GM18517 (cell line): Measurements from ENCODE around the gene DHCR7.
"Not testable (repeated sequence)": the region's sequence is repeated elsewhere in the genome, so short reads cannot be mapped to it uniquely, and the experiment has no call there.

ENCODE experiments used
- ATAC-seq: cut with Tn5 transposase; IDR thresholded peaks from one replicate; pipeline ENCODE4 v1.9.1; 2021; ENCODE audit warnings: mild to moderate bottlenecking, moderate library complexity; ENCODE audit not compliant: unreplicated experiment

Gene DHCR7

DNA sequence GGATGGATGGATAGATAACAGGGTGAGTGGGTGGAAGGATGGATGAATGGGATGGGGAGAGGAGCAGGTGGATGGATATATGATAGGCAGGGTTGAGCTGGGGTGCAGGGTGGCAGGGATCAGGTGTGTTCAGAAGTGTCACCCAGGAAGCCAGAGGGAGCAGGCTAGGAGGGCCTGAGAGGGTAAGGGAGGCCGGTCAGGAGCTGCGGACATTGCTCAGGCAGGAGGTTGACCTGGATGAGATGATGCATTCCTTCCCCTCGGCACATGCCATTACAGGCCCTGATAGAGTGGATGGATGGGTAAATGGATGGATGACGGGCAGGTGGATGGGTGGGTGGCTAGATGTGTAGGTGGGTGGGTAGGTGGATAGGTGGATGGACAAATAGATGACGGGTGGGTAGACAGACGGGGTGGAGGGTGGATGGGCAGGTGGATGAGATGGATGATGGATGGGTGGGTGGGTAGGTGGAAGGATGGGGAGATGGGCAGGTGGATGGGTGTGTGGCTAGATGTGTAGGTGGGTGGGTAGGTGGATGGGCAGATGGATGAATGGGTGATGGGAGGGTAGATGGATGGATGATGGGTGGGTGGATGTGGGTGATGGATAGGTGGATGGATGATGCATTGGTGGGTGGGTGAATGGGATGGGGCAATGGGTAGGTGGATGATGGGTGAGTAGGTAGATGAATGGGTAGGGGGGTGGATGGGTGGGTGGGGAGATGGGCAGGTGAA lies 8.0 kb downstream of the DHCR7 start:
- no peak for ATAC-seq

- no peak for ATAC-seq
These were observed 9.5 kb downstream of the DHCR7 start for GRCh38 chr11:71438650-71439049.

GRCh38 chr11:71437879-71438278 lies 10.3 kb downstream of the DHCR7 start:
- no peak for ATAC-seq

GRCh38 chr11:71437399-71437798 lies 10.8 kb downstream of the DHCR7 start:
- ATAC-seq: no peak

- ATAC-seq: no peak
These were observed 11.3 kb downstream of the DHCR7 start for GRCh38 chr11:71436861-71437260.

DNA sequence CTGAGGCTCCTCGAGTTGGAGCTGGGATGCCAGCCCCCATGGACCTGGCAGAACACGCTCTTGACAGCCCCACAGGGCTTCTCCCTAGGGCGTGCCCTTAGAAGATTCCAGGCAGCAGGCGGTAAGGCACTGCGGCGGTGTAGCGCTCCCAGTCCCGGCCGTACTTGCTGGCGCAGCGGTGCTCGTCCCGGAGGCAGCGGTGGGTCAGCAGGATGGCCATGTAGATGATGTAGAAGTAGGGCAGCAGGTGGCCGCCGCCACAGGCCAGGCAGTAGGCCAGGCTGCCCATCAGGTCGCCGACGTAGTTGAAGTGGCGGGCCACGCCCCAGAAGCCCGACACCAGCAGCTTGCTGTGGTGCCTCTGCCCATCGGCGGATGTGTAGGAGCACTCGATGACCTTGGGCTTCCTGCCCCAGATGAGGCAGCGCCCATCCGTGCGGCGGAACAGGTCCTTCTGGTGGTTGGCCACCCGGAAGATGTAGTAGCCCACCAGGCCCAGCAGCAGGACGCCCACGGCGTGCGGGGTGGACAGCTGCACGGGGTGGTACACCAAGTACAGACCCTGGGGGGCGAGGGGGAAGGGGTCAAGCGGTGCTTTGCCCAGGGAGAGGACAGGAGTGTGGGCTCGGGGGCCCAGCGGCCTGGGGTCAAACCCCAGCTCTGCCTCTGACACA lies 12.8 kb downstream of the DHCR7 start:
- ATAC-seq: no peak

DNA sequence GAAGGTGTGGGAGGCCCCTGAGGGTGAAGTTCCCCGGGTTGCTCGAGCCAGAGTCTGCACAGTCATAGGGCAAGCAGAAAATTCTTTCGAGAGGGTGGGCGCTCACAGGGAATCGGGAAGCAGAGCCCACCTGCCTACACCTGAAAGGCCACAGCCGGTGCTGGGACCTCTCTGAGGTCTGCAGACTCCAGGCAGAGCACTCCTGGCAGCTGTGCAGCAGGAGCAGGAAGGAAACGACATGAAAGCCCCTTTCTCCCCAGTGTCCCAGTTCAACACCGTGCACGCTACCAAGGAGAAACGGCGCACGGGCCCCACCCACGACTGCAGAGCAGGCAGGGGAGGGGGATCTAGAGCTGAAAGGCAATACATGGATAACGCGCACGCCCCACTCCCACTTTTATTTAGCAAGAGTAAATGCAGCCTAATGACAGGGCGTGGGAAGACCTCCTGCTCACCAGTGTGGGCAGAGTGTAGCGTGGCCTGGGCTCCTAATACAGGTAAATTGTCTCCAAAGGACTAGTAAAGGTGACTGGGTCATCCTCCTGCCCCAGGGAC lies 13.5 kb downstream of the DHCR7 start:
- no peak for ATAC-seq

- no peak for ATAC-seq
These were observed 14.3 kb downstream of the DHCR7 start for GRCh38 chr11:71433648-71434450.

DNA sequence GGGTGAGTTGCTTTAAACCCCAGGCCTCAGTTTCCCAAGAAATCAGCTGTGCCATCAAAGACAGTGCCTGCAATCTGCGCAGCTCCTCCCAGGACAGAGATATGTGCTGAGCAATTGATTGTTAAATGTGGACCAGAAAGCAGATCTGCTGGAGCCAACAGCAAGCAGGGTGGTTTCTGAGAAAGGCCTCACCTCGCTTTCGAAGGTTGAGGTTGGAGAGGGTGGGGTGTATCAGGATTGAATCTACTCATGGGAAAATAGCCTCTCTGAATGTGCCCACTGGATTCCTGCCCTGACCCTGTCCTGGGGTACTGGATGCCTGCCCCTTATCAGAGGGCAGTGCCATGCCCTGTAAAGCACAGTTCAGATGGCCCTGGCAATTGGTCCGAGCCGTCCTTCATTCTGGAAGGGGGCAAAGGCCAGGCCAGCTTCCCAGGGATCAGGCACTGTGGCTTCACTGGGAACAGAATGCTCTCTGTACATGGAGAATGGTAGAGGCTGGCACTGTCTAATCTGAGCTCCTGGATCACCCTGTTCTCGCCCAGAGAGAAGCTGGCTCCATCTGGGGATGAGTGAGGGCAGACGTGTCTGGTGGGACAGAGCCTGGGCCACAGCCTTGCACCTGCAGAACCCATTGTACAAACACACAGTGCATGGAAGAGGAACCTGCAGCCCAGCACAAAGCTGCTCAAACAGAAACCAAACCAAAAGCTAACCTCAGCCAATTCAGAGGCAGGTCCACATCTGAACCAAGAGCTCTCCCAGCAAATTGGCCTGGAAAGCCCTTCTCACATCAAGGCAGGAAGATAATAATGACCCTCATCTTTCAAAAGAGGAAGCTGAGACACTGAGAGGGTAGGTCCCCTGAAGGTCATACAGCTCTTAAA lies 15.2 kb downstream of the DHCR7 start:
- ATAC-seq: no peak

DNA sequence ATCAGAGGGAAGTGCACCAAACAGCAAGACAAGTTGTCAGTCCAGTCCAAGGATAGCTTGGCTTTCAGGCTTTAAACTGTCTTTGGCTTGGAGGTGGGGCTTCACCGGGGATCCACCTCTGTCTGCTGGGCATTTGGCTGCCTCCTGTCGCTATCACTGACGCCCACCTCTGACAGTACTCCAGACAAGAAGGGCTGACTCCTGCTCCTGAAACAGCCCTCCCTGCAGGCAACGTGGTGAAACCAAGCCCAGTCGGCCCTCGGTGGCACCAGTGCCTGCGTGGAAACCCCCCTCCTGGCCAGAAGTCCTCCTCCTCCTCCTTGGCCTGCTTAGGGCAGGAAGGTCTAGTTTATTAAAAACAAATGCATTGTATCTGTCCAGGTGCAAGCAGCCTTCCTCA lies 16.9 kb downstream of the DHCR7 start:
- no peak for ATAC-seq

DNA sequence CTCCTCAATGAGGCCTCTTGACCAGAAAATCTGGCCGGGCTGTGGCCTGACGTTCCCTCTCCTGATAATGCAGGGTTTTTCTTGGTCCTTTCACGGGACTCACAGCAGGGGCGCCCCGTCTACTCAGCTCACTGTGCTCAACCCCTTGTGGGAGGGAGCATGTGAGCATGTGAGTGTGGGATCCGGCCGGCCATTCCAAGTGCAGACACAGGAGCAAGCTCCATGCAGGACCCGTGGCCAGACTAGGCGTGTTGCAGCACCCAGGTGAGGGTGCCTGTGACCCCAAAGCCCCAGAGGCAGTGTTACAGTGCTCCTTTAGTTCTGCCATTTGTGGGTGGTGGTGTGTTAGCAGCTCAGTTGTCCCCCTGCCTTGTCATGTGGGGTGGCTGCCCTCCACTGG lies 18.0 kb downstream of the DHCR7 start:
- ATAC-seq: no peak

DNA sequence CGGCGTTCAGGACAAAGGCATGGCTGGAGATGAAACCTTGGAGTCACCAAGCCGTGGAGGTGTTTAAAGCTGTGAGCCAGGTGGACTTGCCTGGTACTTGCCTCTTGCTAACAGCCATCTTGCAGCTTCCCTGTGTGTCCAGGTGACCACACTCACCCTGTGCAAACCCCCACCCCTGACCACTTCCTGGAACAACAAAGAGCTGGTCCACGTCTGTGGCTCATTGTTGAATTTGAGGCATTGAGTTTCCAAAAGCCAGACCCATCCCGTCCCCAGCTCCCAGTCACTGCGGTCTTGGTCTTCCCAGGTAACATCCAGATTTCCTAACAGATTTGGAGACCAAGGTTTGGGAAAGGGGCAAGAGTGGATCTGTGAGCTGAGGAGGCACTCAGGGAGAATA lies 18.5 kb downstream of the DHCR7 start:
- ATAC-seq: no peak

DNA sequence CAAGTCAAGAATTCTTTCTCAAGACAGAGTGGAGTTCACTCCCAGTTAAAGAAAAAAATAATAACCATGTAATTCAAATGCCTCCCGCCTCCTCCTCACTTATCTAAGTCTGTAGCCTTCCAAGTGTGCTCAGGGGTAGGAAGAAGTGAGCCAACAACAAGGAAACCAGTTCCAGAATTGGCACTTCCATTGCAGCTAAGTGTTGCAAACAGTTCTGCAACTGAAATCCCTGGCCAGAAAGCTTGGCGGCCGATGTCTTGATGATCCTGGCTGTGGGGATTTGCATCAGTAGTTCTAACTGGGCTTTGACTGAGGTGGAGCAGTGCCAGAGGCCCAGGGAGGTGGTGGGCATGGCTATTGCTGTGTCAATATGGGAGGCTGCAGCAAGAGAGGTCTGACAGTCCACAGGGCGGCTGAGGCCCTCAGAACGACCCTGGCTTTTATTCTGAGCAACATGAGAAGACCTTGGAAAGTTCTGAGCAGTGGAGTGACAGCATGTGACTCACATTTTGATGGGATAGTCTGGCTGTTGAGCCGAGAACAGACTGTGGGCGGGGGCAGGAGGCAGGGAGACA lies 19.2 kb downstream of the DHCR7 start:
- no peak for ATAC-seq

DNA sequence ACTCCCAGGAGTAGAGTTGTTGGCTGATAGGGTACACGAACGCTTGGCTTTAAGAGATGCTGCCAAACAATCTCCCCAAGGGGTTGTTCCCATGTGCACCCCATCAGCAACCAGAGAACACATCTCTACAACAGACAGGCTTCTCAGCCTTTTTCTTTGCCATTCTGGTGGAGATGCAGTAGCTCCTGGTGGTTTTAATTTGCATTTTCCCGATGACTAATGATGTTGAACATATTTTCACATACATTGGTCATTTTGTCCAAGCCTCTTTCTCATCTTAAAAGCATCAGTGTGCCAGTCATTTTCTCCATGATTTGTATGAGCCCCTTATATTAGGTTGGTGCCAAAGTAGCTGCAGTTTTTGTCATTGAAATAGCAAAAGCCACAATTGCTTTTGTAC lies 21.8 kb downstream of the DHCR7 start:
- no peak for ATAC-seq

DNA sequence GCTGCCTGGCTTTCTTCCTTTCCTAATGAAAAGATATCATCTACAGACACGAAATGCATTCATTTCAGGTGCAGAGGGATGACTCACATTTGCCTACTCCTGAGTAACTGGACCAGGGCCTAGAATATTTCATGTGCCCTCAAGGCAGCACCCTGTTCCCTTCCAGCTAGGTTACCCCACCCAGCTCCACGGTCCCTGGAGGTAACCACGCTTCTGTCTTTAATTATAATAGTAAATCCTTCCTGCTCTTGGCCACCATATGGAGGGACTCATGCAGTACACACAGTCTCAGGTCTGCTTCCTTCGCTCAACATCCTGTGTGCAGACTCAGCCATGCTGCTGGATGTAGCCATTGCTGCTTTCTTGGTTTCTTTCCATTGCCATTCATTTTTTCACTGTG lies 22.3 kb downstream of the DHCR7 start:
- ATAC-seq: no peak

- ATAC-seq: no peak
These were observed 22.8 kb downstream of the DHCR7 start for GRCh38 chr11:71425409-71425808.

DNA sequence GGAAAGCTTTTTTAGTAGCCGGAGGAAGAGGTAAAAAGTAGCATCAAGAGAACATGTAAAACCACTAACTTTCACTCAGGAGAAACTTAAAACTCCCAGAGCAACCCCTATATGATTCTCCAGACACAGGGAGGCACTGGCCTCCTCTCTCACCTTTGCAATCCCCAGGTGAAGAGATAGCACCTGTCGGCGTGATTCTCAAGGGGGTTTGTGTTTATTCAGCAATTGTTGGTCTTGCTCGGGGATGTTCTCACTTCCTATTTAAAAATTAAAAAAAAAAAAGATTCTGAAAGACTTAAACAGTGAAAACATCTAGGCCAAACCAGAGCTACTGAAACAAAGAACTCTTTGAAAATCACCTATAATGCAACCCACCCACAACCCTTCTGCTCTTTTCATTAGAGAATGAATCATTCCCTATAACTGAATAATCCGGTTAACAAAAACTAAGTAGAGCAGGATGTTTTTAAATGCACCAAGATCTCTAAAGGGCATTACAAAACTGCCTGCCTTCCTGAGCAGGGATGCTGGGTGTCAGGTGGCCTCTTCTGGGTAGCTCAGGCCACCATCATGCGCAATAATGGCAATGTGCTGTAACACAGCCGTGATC lies 24.9 kb downstream of the DHCR7 start:
- ATAC-seq: no peak

DNA sequence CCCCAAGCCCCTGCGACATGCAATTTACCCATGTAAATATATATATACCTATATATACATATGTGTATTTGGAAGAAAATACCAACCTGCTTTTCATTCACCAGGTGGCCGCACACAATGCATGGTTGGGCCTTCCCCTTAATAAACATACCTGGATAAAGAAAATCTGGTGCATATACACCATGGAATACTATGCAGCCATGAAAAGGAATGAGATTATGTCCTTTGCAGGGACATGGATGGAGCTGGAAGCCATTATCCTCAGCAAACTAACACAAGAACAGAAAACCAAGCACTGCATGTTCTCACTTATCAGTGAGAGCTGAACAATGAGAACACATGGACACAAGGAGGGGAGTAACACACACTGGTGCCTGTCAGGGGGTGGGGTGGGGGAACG lies 25.9 kb downstream of the DHCR7 start:
- not testable (repeated sequence) for ATAC-seq

GRCh38 chr11:71421392-71421950 lies 26.7 kb downstream of the DHCR7 start:
- no peak for ATAC-seq
